Measurements from ENCODE around the gene EFHC1. TPM values are rescaled to one million over a fixed set of nuclear protein-coding genes. Genes with fewer than 3 reads are reported as not detected.

The EFHC1 gene
- polyA plus RNA-seq, 1 experiment: 59.8 TPM

- H3K9me3 ChIP-seq (ENCODE audit: control insufficient read depth, insufficient read depth, low read length): peaks cover 4% of the 10 kb centered on the region; the same call in 1 of the 2 replicates
- ChIA-PET CTCF (interaction anchor here (0.7 kb wide), 1 partner anchor 101 kb away, joined by 5 read pairs; no protein-coding TSS in a partner anchor), POLR2A (no interaction called here)
- H3K4me3 ChIP-seq (ENCODE audit: low read depth, low read length): no peak overlapping the region
- TF ChIP-seq CTCF (IDR thresholded peaks at IDR 0.05; ENCODE audit: low read depth, low read length): no peak
- peak overlapping the region; percentile 52 for H3K27ac ChIP-seq (ENCODE audit: low read depth, low read length)
- no peak for DNase-seq (ENCODE audit: low read depth, low spot score)
- no peaks in the 10 kb centered on the region for H3K27me3 ChIP-seq (ENCODE audit: control insufficient read depth, insufficient read depth, low read length)
Measured at GRCh38 chr6:52500238-52501129, 80.3 kb downstream of the EFHC1 start.

- H3K4me3 ChIP-seq (ENCODE audit: low read depth, low read length): no peak overlapping the region
- no peak for DNase-seq (ENCODE audit: low read depth, low spot score)
- H3K27ac ChIP-seq (ENCODE audit: low read depth, low read length): no peak overlapping the region
- POLR2A ChIA-PET: no interaction called here
- H3K27me3 ChIP-seq (ENCODE audit: control insufficient read depth, insufficient read depth, low read length): no peaks in the 10 kb centered on the region
- TF ChIP-seq CTCF (IDR thresholded peaks at IDR 0.05; ENCODE audit: low read depth, low read length): no peak
- CTCF ChIA-PET: no interaction called here
- H3K9me3 ChIP-seq (ENCODE audit: control insufficient read depth, insufficient read depth, low read length): peaks cover 4% of the 10 kb centered on the region; the same call in 1 of the 2 replicates
Measured at GRCh38 chr6:52502306-52503029, 82.3 kb downstream of the EFHC1 start.

GRCh38 chr6:52503323-52503747 is 83.2 kb downstream of the EFHC1 start:
- Histone ChIP-seq H3K4me3 (ENCODE audit: low read depth, low read length) (no peak overlapping the region), H3K27ac (ENCODE audit: low read depth, low read length) (no peak overlapping the region), H3K9me3 (ENCODE audit: control insufficient read depth, insufficient read depth, low read length) (peaks cover 4% of the 10 kb centered on the region; the same call in 1 of the 2 replicates), H3K27me3 (ENCODE audit: control insufficient read depth, insufficient read depth, low read length) (no peaks in the 10 kb centered on the region)
- peak; percentile 10; the same call in 1 of the 2 replicates for TF ChIP-seq CTCF (IDR thresholded peaks at IDR 0.05; ENCODE audit: low read depth, low read length)
- POLR2A ChIA-PET: no interaction called here
- CTCF ChIA-PET: no interaction called here
- no peak for DNase-seq (ENCODE audit: low read depth, low spot score)

- POLR2A ChIA-PET: no interaction called here
- H3K9me3 ChIP-seq (ENCODE audit: control insufficient read depth, insufficient read depth, low read length): peaks cover 4% of the 10 kb centered on the region; the same call in 1 of the 2 replicates
Measured at GRCh38 chr6:52503851-52504781, 84.0 kb downstream of the EFHC1 start.

More at GRCh38 chr6:52503851-52504781, 84.0 kb downstream of the EFHC1 start:
- Histone ChIP-seq H3K27ac (ENCODE audit: low read depth, low read length) (peak overlapping the region; percentile 47), H3K27me3 (ENCODE audit: control insufficient read depth, insufficient read depth, low read length) (no peaks in the 10 kb centered on the region), H3K4me3 (ENCODE audit: low read depth, low read length) (no peak overlapping the region)
- TF ChIP-seq CTCF (IDR thresholded peaks at IDR 0.05; ENCODE audit: low read depth, low read length): no peak
- CTCF ChIA-PET: no interaction called here
- DNase-seq (ENCODE audit: low read depth, low spot score): no peak

Measured in AG04450 (cell line).